PC-9 (cell line): ENCODE results near the gene HES1. TPM values are rescaled to one million over a fixed set of nuclear protein-coding genes. Genes with fewer than 3 reads are reported as not detected.

Experiments
- BruUV-seq: library from RNA; stranded (reverse); fragments of 400-500 nt; replicated peaks from 2 replicates; lab custom pipeline; 2021; lab: Mats Ljungman, UMichigan
- CTCF ChIA-PET: fragments of 300-600 bp; sonication (Branson Sonifier 250); formaldehyde crosslinking; loops from one replicate; lab custom pipeline; 2022; ENCODE audit warnings: antibody characterized with exemption; lab: Charles Lee
- POLR2A ChIA-PET: fragments of 300-600 bp; sonication (Branson Sonifier 250); formaldehyde crosslinking; loops from one replicate; lab custom pipeline; 2022; ENCODE audit warnings: antibody characterized with exemption; ENCODE audit not compliant: unreplicated experiment; lab: Charles Lee
- DNase-seq, 2 experiments: peaks; one replicate each; pipeline versions ENCODE4 v3.0.0 to v3.0.0-alpha.2; 2015 to 2022; ENCODE audit warnings: mixed read lengths in 1 of 2
- H2AFZ ChIP-seq: fragments of 200-600 bp; sonication (generic); 2 replicates; pipeline ENCODE4 v1.8.1; 2017; ENCODE audit warnings: antibody characterized with exemption
- H3F3A ChIP-seq: fragments of 200-600 bp; sonication (generic); 2 replicates; pipeline ENCODE4 v1.8.1; 2017; ENCODE audit warnings: antibody characterized with exemption, mild to moderate bottlenecking, low read depth; ENCODE audit not compliant: insufficient read depth
- H3K27ac ChIP-seq: fragments of 200-600 bp; sonication (generic); 2 replicates; pipeline ENCODE4 v1.6.1; 2016; ENCODE audit warnings: mixed run types
- H3K27me3 ChIP-seq: fragments of 200-600 bp; sonication (generic); 2 replicates; pipeline ENCODE4 v1.6.1; 2016; ENCODE audit warnings: low read depth, mixed run types; ENCODE audit not compliant: insufficient read depth
- H3K36me3 ChIP-seq: fragments of 200-600 bp; sonication (generic); 2 replicates; pipeline ENCODE4 v1.6.1; 2016; ENCODE audit warnings: low read depth, mixed run types
- H3K4me1 ChIP-seq: fragments of 200-600 bp; sonication (generic); replicated peaks from 2 replicates; pipeline ENCODE4 v1.6.1; 2016; ENCODE audit warnings: mixed run types; ENCODE audit not compliant: insufficient read depth
- H3K4me2 ChIP-seq: fragments of 200-600 bp; sonication (generic); 2 replicates; pipeline ENCODE4 v1.6.1; 2017; ENCODE audit warnings: mixed run types
- H3K4me3 ChIP-seq: fragments of 200-600 bp; sonication (generic); 2 replicates; pipeline ENCODE4 v1.6.1; 2016; ENCODE audit warnings: mixed run types
- H3K79me2 ChIP-seq: fragments of 200-600 bp; sonication (generic); 2 replicates; pipeline ENCODE4 v1.6.1; 2017; ENCODE audit warnings: low read depth, mixed run types
- H3K9me2 ChIP-seq: fragments of 200-600 bp; sonication (generic); 2 replicates; pipeline ENCODE4 v1.8.1; 2017; ENCODE audit warnings: mild to moderate bottlenecking; ENCODE audit not compliant: insufficient read depth
- H3K9me3 ChIP-seq: fragments of 200-600 bp; sonication (generic); 2 replicates; pipeline ENCODE4 v1.8.1; 2016; ENCODE audit warnings: low read depth; ENCODE audit not compliant: insufficient read depth
- H4K20me1 ChIP-seq: fragments of 200-600 bp; sonication (generic); 2 replicates; pipeline ENCODE4 v1.8.1; 2017; ENCODE audit not compliant: insufficient read depth
- CTCF ChIP-seq: fragments of 200-600 bp; sonication (generic); conservative IDR thresholded peaks from 2 replicates; pipeline ENCODE4 v1.6.1; 2017; ENCODE audit warnings: mixed run types, antibody characterized with exemption, mild to moderate bottlenecking, moderate library complexity
- EZH2 ChIP-seq: fragments of 200-600 bp; sonication (generic); IDR thresholded peaks from 2 replicates; pipeline ENCODE4 v1.8.0; 2017; ENCODE audit warnings: antibody characterized with exemption, low read depth
- intact Hi-C: fragments of 100-400 bp; cut with micrococcal nuclease; formaldehyde crosslinking; loops from one replicate; pipeline ENCODE4 v1.10.0; 2022; ENCODE audit not compliant: unreplicated experiment
- total RNA-seq: library from RNA; stranded (reverse); gene quantifications from 2 replicates; pipeline ENCODE4 v1.2.3, GENCODE V29; 2021

HES1 gene
- total RNA-seq, 1 experiment from 2014 or later: 66.5 TPM

- H2AFZ ChIP-seq: no peak overlapping the region
- no peak overlapping the region for H3K27ac ChIP-seq
Observed at GRCh38 chr3:194095902-194096301, 40.0 kb upstream of the HES1 start.

GRCh38 chr3:194097141-194097882 is 38.6 kb upstream of the HES1 start:
- Histone ChIP-seq H3F3A (peaks cover 13% of the 10 kb centered on the region; the same call in 1 of the 2 replicates), H3K27me3 (no peaks in the 10 kb centered on the region), H3K4me2 (no peak overlapping the region), H3K4me1 (peaks cover 21% of the 10 kb centered on the region), H3K4me3 (no peak overlapping the region), H3K36me3 (no peaks in the 10 kb centered on the region), H3K27ac (no peak overlapping the region), H2AFZ (no peak overlapping the region), H3K9me2 (no peaks in the 10 kb centered on the region), H4K20me1 (0 out of 2 replicates have a peak, but pooled peaks cover 7% of the 10 kb centered on the region), H3K79me2 (peaks cover 37% of the 10 kb centered on the region), H3K9me3 (no peaks in the 10 kb centered on the region)
- BruUV-seq: no TSS peak
- intact Hi-C loops: no loop called here
- ChIA-PET POLR2A (no interaction called here), CTCF (no interaction called here)
- no peak for TF ChIP-seq EZH2
- TF ChIP-seq CTCF: no peak
- DNase-seq: no peak

More at GRCh38 chr3:194095902-194096301, 40.0 kb upstream of the HES1 start:
- Histone ChIP-seq H4K20me1 (0 out of 2 replicates have a peak, but pooled peaks cover 7% of the 10 kb centered on the region), H3K4me2 (no peak overlapping the region), H3K79me2 (peaks cover 47% of the 10 kb centered on the region), H3K4me1 (peaks cover 23% of the 10 kb centered on the region), H3K36me3 (no peaks in the 10 kb centered on the region), H3K9me2 (no peaks in the 10 kb centered on the region), H3K9me3 (no peaks in the 10 kb centered on the region), H3K4me3 (no peak overlapping the region), H3K27me3 (no peaks in the 10 kb centered on the region), H3F3A (peaks cover 24% of the 10 kb centered on the region)
- TF ChIP-seq EZH2 (no peak), CTCF (no peak)
- ChIA-PET CTCF (no interaction called here), POLR2A (no interaction called here)
- DNase-seq: no peak
- intact Hi-C loops: no loop called here
- no TSS peak for BruUV-seq

- Histone ChIP-seq H3K79me2 (peaks cover 28% of the 10 kb centered on the region), H3K4me2 (no peak overlapping the region), H3K36me3 (no peaks in the 10 kb centered on the region), H2AFZ (no peak overlapping the region), H3F3A (peaks cover 8% of the 10 kb centered on the region; the same call in 1 of the 2 replicates), H3K9me3 (no peaks in the 10 kb centered on the region), H4K20me1 (0 out of 2 replicates have a peak, but pooled peaks cover 7% of the 10 kb centered on the region), H3K4me1 (peaks cover 22% of the 10 kb centered on the region), H3K4me3 (no peak overlapping the region), H3K27me3 (no peaks in the 10 kb centered on the region), H3K27ac (no peak overlapping the region), H3K9me2 (no peaks in the 10 kb centered on the region)
- CTCF ChIA-PET: no interaction called here
- TF ChIP-seq EZH2 (no peak), CTCF (no peak)
- intact Hi-C loops: no loop called here
- DNase-seq: no peak
- BruUV-seq: no TSS peak
- POLR2A ChIA-PET: interaction anchor here (0.6 kb wide), 1 partner anchor 9 kb away, joined by 6 read pairs; no protein-coding TSS in a partner anchor
Observed at GRCh38 chr3:194098081-194098842, 37.7 kb upstream of the HES1 start.
